Loucy (cell line): Measurements from ENCODE around the gene AVP.
A peak's percentile ranks its signal among the peaks of the same experiment; 100 is the strongest.

Experiments used
- CTCF ChIP-seq: fragments of 200-600 bp; sonication (generic); conservative IDR thresholded peaks from 2 replicates; pipeline ENCODE4 v1.5.1; 2014; ENCODE audit warnings: mild to moderate bottlenecking, antibody characterized with exemption, low read length
- EZH2phosphoT487 ChIP-seq: fragments of 200-600 bp; IDR thresholded peaks from 2 replicates; pipeline ENCODE4 v1.6.1; 2018; ENCODE audit warnings: antibody characterized with exemption, mild to moderate bottlenecking, moderate library complexity, borderline replicate concordance

- TF ChIP-seq CTCF = peak; percentile 74
- TF ChIP-seq EZH2phosphoT487 = no peak
These were observed 15.3 kb downstream of the AVP start for GRCh38 chr20:3068986-3069900.
